OCI-LY1 (cell line): Measurements from ENCODE around the gene CBLB.

Experiments
- CTCF ChIP-seq: fragments of 200-600 bp; sonication (generic), shearing (Covaris generic); IDR thresholded peaks from 2 replicates; pipeline ENCODE4 v1.5.1; 2017; ENCODE audit warnings: mild to moderate bottlenecking, antibody characterized with exemption, low read length, moderate library complexity, mixed read lengths
- EZH2 ChIP-seq: fragments of 200-600 bp; sonication (generic), shearing (Covaris generic); IDR thresholded peaks from 2 replicates; pipeline ENCODE4 v1.8.0; 2017; ENCODE audit warnings: borderline replicate concordance, mixed run types, mild to moderate bottlenecking, antibody characterized with exemption, low read length, moderate library complexity, mixed read lengths

- TF ChIP-seq CTCF: no peak
- no peak for TF ChIP-seq EZH2
Observed at GRCh38 chr3:105904251-105904650, 35.4 kb upstream of the CBLB start.
